HepG2 (cell line): ENCODE results near the gene HELZ. TPM values are rescaled to one million over a fixed set of nuclear protein-coding genes. Genes with fewer than 3 reads are reported as not detected.

Experiments used
- CC2D1A ChIP-seq: sonication (generic); formaldehyde crosslinking; IDR thresholded peaks from 2 replicates; pipeline ENCODE4 v1.8.1; 2023; ENCODE audit warnings: mild to moderate bottlenecking, missing genetic modification reagents
- CHD4 ChIP-seq: fragments of 200-600 bp; sonication (generic); IDR thresholded peaks from 2 replicates; pipeline ENCODE4 v1.7.0; 2017; ENCODE audit warnings: mild to moderate bottlenecking, low read length, borderline replicate concordance
- DMAP1 ChIP-seq: IDR thresholded peaks from 2 replicates; pipeline ENCODE4 v1.6.1; 2016
- FOXK2 ChIP-seq: fragments of 450-650 bp; IDR thresholded peaks from 2 replicates; pipeline ENCODE4 v1.6.1; 2016
- FOXM1 ChIP-seq: sonication (generic); formaldehyde crosslinking; IDR thresholded peaks from 2 replicates; pipeline ENCODE4 v1.5.0; 2020; ENCODE audit warnings: missing genetic modification reagents
- GATAD2A ChIP-seq: IDR thresholded peaks from 2 replicates; pipeline ENCODE4 v1.6.1; 2016
- GFI1 ChIP-seq: sonication (generic); formaldehyde crosslinking; IDR thresholded peaks from 2 replicates; pipeline ENCODE4 v1.5.0; 2020; ENCODE audit warnings: missing genetic modification reagents, mild to moderate bottlenecking, borderline replicate concordance
- HMGA1 ChIP-seq: sonication (generic); formaldehyde crosslinking; conservative IDR thresholded peaks from 2 replicates; pipeline ENCODE4 v1.4.0; 2020; ENCODE audit warnings: missing genetic modification reagents
- MAX ChIP-seq: IDR thresholded peaks from 2 replicates; pipeline ENCODE4 v1.6.1; 2012; ENCODE audit warnings: inconsistent platforms
- NR2C2 ChIP-seq: sonication (generic); formaldehyde crosslinking; IDR thresholded peaks from 2 replicates; pipeline ENCODE4 v1.4.0; 2020; ENCODE audit warnings: missing genetic modification reagents, mild to moderate bottlenecking, moderate library complexity, borderline replicate concordance
- RNF2 ChIP-seq: fragments of 450-650 bp; conservative IDR thresholded peaks from 2 replicates; pipeline ENCODE4 v1.6.1; 2016; ENCODE audit warnings: low read depth
- SMAD3 ChIP-seq: sonication (generic); formaldehyde crosslinking; IDR thresholded peaks from 2 replicates; pipeline ENCODE4 v1.4.0; 2020; ENCODE audit warnings: missing genetic modification reagents
- TBX2 ChIP-seq: sonication (generic); formaldehyde crosslinking; IDR thresholded peaks from 2 replicates; pipeline ENCODE4 v1.5.0; 2020; ENCODE audit warnings: missing genetic modification reagents, mild to moderate bottlenecking, borderline replicate concordance
- THAP8 ChIP-seq: sonication (generic); formaldehyde crosslinking; IDR thresholded peaks from 2 replicates; pipeline ENCODE4 v1.5.1; 2020; ENCODE audit warnings: missing genetic modification reagents, mild to moderate bottlenecking, borderline replicate concordance
- ZFP37 ChIP-seq: sonication (generic); formaldehyde crosslinking; IDR thresholded peaks from 2 replicates; pipeline ENCODE4 v1.4.0; 2020; ENCODE audit warnings: missing genetic modification reagents, borderline replicate concordance
- ZMYM4 ChIP-seq: sonication (generic); formaldehyde crosslinking; IDR thresholded peaks from 2 replicates; pipeline ENCODE4 v1.8.1; 2023; ENCODE audit warnings: mild to moderate bottlenecking, missing genetic modification reagents
- ZNF224 ChIP-seq: sonication (generic); formaldehyde crosslinking; IDR thresholded peaks from 2 replicates; pipeline ENCODE4 v1.5.0; 2020; ENCODE audit warnings: mild to moderate bottlenecking, missing genetic modification reagents
- ZNF343 ChIP-seq: sonication (generic); formaldehyde crosslinking; IDR thresholded peaks from 2 replicates; pipeline ENCODE4 v1.4.0; 2020; ENCODE audit warnings: mild to moderate bottlenecking, missing genetic modification reagents
- ZNF430 ChIP-seq: sonication (generic); formaldehyde crosslinking; IDR thresholded peaks from 2 replicates; pipeline ENCODE4 v1.9.0; 2021; ENCODE audit warnings: mild to moderate bottlenecking, missing genetic modification reagents
- ZNF441 ChIP-seq: sonication (generic); formaldehyde crosslinking; IDR thresholded peaks from 2 replicates; pipeline ENCODE4 v1.7.0; 2021; ENCODE audit warnings: missing genetic modification reagents, borderline replicate concordance
- ZNF513 ChIP-seq: sonication (generic); formaldehyde crosslinking; conservative IDR thresholded peaks from 2 replicates; pipeline ENCODE4 v1.5.0; 2020; ENCODE audit warnings: missing genetic modification reagents
- ZNF562 ChIP-seq: sonication (generic); formaldehyde crosslinking; IDR thresholded peaks from 2 replicates; pipeline ENCODE4 v1.8.0; 2022; ENCODE audit warnings: missing genetic modification reagents, borderline replicate concordance
- ZNF570 ChIP-seq: sonication (generic); formaldehyde crosslinking; IDR thresholded peaks from 2 replicates; pipeline ENCODE4 v1.4.0; 2020; ENCODE audit warnings: mild to moderate bottlenecking, missing genetic modification reagents, borderline replicate concordance
- ZNF615 ChIP-seq: sonication (generic); formaldehyde crosslinking; IDR thresholded peaks from 2 replicates; pipeline ENCODE4 v1.5.0; 2020; ENCODE audit warnings: mild to moderate bottlenecking, missing genetic modification reagents, borderline replicate concordance
- ZNF639 ChIP-seq: conservative IDR thresholded peaks from 2 replicates; pipeline ENCODE4 v1.6.1; 2018; ENCODE audit warnings: missing genetic modification reagents
- ZNF710 ChIP-seq: sonication (generic); formaldehyde crosslinking; IDR thresholded peaks from 2 replicates; pipeline ENCODE4 v1.5.0; 2020; ENCODE audit warnings: mild to moderate bottlenecking, missing genetic modification reagents, borderline replicate concordance
- ZNF788 ChIP-seq: sonication (generic); formaldehyde crosslinking; IDR thresholded peaks from 2 replicates; pipeline ENCODE4 v1.5.0; 2020; ENCODE audit warnings: mild to moderate bottlenecking, missing genetic modification reagents, borderline replicate concordance
- polyA plus RNA-seq, 8 experiments: library from polyadenylated mRNA; depleted of rRNA in 3 of 8; stranded (reverse) in 7 of 8; unstranded in 1 of 8; fragments of >200 nt; fragmentation: Illumina TruSeq in 4 of 8; extraction: Trizol in 4 of 8; gene quantifications; 2 replicates each; pipeline versions ENCODE4 v1.2.1 to v1.2.3, GENCODE V29; 2011 to 2016; ENCODE audit warnings: low read depth in 4 of 8, missing spikeins in 1 of 8, mixed read lengths in 1 of 8; ENCODE audit not compliant: insufficient read depth in 1 of 8
- total RNA-seq, 5 experiments: library from RNA; depleted of rRNA; stranded (reverse); fragments of >200 nt; fragmentation: Illumina TruSeq; extraction: Trizol; gene quantifications; 2 replicates each; pipeline ENCODE4 v1.2.3, GENCODE V29; 2016; ENCODE audit warnings: low read depth in 1 of 5

The HELZ gene
- total and polyA plus RNA-seq, 2 of the 13 experiments (the other 11 are each of a cell fraction or from before 2014, with no cell fraction given) = 35.3 to 52.4 TPM

GRCh38 chr17:67245073-67245693, at the start of gene HELZ (continued):
- TF ChIP-seq SMAD3 (CRISPR knock-in tag) = no peak
- TF ChIP-seq MAX = 0 out of 2 replicates have a peak, but pooled peaks have one; percentile 39
- no peak for TF ChIP-seq ZNF513 (CRISPR knock-in tag)
- TF ChIP-seq CHD4 = no peak
- TF ChIP-seq FOXK2 = no peak
- TF ChIP-seq ZNF710 (CRISPR knock-in tag) = no peak
- TF ChIP-seq ZNF639 (CRISPR knock-in tag) = peak; percentile 37
- TF ChIP-seq ZNF224 (CRISPR knock-in tag) = peak; percentile 95
- TF ChIP-seq HMGA1 (CRISPR knock-in tag) = no peak
- TF ChIP-seq THAP8 (CRISPR knock-in tag) = no peak
- no peak; the same call in 1 of the 2 replicates for TF ChIP-seq RNF2
- peak; percentile 54; the same call in 1 of the 2 replicates for TF ChIP-seq GFI1 (CRISPR knock-in tag)
- no peak for TF ChIP-seq ZMYM4 (CRISPR knock-in tag)
- TF ChIP-seq ZNF441 (CRISPR knock-in tag) = peak; percentile 25; the same call in 1 of the 2 replicates
- no peak for TF ChIP-seq FOXM1 (CRISPR knock-in tag)
- TF ChIP-seq TBX2 (CRISPR knock-in tag) = peak; percentile 50
- 0 out of 2 replicates have a peak, but pooled peaks have one; percentile 72 for TF ChIP-seq ZNF615
- TF ChIP-seq CC2D1A = no peak
- 0 out of 2 replicates have a peak, but pooled peaks have one; percentile 7 for TF ChIP-seq GATAD2A (CRISPR knock-in tag)
- no peak for TF ChIP-seq ZFP37
- TF ChIP-seq NR2C2 (CRISPR knock-in tag) = no peak
- TF ChIP-seq ZNF343 = no peak
- no peak for TF ChIP-seq ZNF570 (CRISPR knock-in tag)
- peak; percentile 88; the same call in 1 of the 2 replicates for TF ChIP-seq DMAP1
- TF ChIP-seq ZNF430 = peak; percentile 61; the same call in 1 of the 2 replicates
- TF ChIP-seq ZNF788 = no peak
- TF ChIP-seq ZNF562 (CRISPR knock-in tag) = no peak
